Activated naive CD4-positive, alpha-beta T cell (primary cell): Measurements from ENCODE around the gene CCDC112.
"Not testable (repeated sequence)": the region's sequence is repeated elsewhere in the genome, so short reads cannot be mapped to it uniquely, and the experiment has no call there.

Source experiments
- DNase-seq, 4 experiments: peaks; one replicate each; lab custom pipeline; 2025; lab: John Stamatoyannopoulos, UW

CCDC112 gene

GRCh38 chr5:115260248-115260647 is 36.2 kb downstream of the CCDC112 start:
- DNase-seq = no peak

- DNase-seq = no peak
These were observed 38.5 kb downstream of the CCDC112 start for GRCh38 chr5:115257981-115258380.

- DNase-seq = not testable (repeated sequence)
These were observed 47.1 kb downstream of the CCDC112 start for GRCh38 chr5:115249379-115249778.

DNA sequence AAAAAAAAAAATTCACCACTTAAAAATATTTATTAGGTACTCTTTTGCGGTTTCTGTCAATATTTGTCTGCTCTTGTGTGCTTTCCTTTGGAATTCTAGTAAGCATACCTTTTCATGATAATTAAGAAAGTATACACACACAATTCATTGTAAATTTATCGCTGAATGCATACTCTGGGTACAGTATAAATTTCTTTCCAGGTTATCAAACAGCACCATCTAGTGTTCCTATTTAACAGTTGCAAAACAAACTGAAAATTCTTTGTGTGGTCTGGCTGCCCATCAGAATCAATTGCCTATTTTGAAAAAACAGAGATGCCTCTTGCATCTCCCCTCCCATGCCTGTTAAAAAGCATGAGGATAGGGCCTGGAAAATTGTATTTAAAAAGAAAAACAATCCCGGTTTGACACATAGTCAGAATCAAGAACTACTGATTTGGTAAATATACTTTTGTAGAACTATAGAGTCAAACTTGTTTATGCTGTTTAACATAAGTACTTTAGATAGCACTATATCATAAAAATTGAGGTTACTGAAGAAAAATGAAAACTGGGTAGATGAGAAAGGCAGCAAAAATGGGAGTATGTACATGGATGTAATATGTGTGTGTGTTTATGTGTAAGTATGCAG is 50.0 kb downstream of the CCDC112 start:
- DNase-seq = no peak

- DNase-seq = no peak
These were observed 53.0 kb downstream of the CCDC112 start for GRCh38 chr5:115243412-115243811.

- DNase-seq = no peak
These were observed 54.4 kb downstream of the CCDC112 start for GRCh38 chr5:115241881-115242642.

GRCh38 chr5:115237066-115237465 is 59.4 kb downstream of the CCDC112 start:
- no peak for DNase-seq

- no peak for DNase-seq
These were observed 59.9 kb downstream of the CCDC112 start for GRCh38 chr5:115236599-115236998.

- DNase-seq = no peak
These were observed 64.9 kb downstream of the CCDC112 start for GRCh38 chr5:115231598-115231997.

GRCh38 chr5:115229606-115230005 is 66.8 kb downstream of the CCDC112 start:
- DNase-seq = no peak

- DNase-seq = no peak
These were observed 69.2 kb downstream of the CCDC112 start for GRCh38 chr5:115227281-115227680.
